HG02763 (cell line): ENCODE data around the gene TMPRSS4.
"Not testable (repeated sequence)": the region's sequence is repeated elsewhere in the genome, so short reads cannot be mapped to it uniquely, and the experiment has no call there.

Experiments used
- ATAC-seq: cut with Tn5 transposase; IDR thresholded peaks from one replicate; pipeline ENCODE4 v1.9.1; 2021; ENCODE audit warnings: mild to moderate bottlenecking, moderate library complexity; ENCODE audit not compliant: unreplicated experiment

The TMPRSS4 gene

DNA sequence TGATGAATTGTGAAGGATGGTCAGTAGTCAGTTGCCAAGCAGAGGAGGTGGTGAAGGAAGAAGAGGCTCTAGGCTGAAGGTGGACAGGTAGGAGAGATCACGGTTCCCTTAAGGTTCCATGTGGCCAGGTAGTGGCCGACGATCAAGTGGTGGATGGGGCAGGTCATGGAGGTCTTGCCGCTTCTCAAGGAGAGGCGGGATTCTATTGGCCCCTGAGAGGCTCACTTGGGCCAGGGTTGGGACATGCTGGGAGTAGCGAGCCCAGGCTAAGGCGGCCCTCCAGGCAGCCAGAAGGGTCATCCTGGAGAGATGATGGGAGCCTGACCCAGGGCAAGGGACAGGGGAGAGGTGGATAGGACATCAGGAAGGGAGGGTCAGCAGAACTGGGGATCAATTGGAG lies 20.9 kb upstream of the TMPRSS4 start:
- ATAC-seq: no peak

DNA sequence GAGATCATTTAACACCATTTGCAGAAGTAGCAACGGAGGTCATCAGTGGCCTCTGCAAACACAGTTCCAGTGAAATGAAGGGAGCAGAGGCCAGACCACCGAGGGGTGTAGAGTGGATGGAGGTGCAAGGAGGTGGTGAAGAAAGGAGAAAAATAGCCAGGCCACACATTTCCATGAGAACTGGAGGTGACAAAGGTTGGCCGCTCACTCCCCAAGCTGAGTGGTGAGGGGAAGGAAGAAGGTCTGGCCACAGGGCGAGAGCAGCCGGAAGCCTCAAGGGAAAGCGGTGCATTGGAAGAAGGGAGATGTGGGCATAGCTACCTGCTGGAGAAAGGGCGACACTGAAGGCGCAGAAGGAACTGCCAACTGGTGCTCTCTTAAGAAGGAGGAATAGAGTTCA lies 20.1 kb upstream of the TMPRSS4 start:
- ATAC-seq: no peak

DNA sequence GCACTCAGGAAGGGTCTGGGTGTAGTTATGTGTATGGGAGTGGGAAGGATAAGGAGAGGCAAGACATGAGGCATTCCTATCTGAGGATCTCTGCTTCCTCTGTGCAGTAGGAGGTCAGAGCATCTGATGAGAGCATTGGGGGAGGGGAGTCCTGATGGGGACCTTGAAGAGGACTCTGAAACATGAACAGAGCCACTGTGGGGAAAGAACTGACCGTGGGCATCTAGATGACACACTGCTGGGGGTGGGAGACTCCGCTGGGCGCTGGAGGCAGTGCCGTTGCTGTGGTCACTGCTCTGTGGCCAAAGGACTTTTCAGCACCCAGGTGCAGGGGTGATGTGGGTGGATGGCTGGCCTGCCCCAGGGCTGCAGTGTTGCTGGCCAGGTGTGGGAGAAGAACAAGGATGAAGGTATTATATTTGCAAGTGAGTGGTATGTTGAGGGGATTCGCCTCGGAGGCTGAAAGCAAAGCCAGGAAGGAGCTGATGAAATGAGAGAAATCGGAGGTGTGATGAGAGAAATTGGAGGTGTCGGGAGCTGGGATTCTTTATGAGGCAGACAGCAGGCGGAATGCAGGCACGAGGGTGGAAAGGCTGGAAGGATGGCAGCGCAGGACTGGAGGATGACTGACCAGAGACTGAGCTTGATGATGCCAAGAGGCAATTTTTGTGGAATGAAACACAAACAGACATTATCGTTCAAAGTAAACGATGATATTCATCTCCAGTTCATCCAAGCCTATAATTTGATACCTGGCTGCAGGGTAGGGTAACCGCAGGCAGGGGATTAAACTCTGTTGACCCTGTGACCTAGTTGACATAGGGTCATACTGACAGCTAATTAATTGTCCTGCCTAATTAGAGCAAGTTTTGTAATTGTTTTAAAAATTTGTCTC lies 19.4 kb upstream of the TMPRSS4 start:
- ATAC-seq: no peak

DNA sequence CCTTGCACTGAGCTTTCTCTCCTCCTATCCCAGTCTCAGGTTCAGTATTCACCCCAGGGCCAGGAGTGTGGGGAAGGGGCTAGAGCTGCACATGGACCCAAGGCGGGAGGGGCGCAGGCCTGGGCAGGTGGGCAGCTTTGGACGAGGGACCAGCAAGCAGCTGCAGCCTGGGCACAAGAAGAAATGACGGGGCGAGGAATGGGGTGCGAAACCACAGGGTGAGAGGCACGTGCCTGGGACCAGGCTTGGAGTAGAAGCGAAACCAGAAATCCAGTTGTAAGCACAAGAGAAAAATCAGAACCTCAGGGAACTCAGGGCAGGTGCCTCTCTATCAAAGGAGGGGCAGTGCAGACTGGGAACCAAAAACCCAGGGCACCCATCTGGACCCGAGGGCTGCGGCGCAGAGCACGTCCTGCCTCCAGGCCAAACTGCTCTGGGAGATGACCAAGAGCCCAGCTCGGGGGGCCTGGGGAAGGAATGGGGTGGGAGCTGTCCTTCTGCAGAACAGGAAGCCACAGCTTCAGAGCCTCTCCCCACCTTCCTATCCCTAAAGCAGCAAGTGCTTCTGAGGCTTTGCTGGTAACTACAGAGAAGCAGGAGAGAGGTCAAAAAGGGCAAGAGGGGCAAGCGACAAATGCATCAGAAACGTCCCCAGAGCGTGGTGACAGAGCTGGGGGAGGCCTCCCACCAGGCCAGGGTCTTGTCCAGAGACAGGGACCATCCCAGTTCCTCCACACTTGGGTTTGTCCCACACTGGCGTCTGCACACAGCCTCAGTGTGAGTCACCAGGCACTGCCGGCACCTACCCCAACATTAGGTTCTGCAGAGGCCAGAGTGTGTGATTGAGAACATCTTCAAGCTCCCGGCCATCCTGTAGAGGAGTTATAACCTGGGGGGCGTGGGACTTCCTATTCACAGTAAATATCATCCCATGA lies 18.3 kb upstream of the TMPRSS4 start:
- ATAC-seq: no peak

DNA sequence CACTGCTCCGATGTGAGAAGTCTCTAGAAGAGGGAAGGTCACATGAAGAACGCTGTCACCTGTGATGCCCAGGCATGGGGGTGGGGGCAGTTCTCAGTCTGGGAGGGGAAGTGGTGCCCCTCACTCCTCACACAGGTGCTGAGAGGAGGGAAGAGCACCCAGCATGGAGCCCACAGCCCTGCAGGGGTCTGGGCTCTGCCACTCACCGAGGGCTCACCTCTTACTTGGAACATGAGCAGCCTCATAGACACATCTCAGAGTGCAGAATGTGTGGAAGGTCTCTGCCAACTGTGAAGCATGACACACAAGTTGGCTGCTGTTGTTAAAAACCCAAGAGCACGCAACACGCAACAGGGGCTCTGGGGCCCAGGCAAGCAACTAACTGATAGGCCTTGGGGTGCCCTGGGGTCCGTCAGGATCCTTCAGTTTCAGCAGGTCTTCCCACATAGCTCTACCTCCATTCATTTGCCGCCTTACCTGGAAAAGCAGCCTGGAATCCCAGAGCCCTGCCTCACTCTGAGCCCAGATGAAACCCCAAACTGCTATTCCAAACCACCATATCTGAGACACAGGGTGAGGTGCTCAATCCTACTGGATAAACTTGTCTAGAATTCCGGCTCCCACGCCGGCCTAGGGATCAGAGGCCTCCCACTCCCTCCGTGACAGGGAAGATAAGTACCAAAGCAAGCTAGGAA lies 17.5 kb upstream of the TMPRSS4 start:
- ATAC-seq: no peak

DNA sequence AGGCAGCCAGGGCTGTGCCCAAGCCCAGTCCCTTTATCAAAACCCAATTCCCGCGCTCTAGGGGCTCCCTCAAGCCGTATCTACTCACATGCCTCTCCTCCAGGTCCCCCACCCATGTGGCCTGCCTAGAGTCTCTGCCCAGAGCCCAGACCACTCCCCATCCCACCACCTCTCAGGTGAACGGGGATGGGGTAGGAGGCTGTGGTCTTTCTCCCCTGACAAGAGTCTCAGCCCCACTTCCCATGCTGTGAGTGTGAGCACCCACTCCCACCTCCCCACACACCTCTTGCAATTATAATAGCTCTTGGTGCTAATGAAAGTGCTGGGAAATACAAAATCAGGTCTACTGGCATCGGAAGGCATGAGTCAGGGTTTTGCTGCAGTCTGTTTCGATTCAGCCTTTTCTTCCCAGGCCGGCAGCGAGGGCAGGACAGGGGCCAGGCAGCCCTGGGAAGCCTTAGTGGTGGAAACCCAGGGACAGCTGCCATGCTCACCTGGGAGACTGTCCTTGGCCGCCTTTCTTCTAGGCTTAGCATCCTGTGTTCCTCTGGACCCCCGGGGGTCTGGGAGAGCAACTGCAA lies 16.7 kb upstream of the TMPRSS4 start:
- ATAC-seq: no peak

DNA sequence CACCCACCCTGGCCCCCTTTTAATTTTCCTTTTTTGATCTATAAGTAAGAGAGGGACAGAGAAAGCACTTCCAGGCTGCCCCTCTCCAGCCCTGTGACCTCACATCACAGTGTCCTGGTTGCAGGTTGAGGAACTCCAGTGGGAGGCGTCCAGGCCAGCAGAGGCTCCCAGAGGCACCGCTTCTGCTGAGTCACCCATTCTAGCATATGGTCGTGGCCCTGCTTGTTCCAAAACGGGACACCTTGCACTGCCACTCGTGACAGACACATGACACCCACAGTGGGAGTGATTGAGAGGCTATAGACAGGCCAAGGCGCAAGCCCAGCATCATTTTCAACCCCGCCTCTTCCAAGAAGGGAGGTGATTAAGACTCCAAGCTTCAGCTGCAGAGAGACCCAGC lies 16.0 kb upstream of the TMPRSS4 start:
- ATAC-seq: no peak

DNA sequence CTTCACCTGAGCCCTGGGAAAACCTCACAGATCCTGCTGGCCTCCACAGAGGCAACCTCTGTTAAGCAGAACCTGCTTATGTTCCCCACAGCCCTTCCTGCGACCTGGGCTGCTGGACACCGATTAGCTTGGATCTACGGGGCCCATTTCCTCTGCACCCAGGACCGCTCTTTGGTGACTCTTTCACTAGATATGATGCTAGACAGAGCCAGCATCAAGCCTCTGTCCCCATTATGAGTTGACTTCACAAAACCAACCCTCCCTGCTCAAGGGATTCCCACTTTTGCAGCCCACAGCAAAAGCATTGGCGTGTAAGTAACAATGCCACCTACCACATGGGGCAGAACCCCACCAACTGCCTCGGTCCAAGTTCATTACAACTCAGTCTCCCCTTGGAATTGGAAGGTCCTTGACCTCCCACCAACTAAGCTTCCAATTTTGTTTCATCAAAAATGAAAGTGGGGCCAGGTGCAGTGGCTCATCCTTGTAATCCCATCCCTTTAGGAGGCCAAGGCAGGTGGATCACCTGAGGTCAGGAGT lies 15.2 kb upstream of the TMPRSS4 start:
- no peak for ATAC-seq

DNA sequence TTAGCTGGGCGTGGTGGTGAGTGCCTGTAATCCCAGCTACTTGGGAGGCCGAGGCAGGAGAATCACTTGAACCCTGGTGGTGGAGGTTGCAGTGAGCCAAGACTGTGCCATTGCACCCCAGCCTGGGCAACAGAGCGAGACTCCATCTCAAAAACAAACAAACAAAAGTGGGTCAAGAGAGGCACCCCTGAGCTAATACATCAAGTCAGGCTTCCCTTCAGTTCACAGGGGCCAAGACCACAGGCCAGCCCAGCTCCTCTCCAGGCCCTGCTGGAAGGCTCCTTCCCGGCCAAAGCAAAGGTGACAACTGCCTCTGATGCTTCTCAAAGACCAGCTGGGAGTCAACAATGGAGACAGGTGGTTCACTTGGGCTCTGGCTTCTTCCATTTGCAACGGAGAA lies 14.7 kb upstream of the TMPRSS4 start:
- ATAC-seq: not testable (repeated sequence)

DNA sequence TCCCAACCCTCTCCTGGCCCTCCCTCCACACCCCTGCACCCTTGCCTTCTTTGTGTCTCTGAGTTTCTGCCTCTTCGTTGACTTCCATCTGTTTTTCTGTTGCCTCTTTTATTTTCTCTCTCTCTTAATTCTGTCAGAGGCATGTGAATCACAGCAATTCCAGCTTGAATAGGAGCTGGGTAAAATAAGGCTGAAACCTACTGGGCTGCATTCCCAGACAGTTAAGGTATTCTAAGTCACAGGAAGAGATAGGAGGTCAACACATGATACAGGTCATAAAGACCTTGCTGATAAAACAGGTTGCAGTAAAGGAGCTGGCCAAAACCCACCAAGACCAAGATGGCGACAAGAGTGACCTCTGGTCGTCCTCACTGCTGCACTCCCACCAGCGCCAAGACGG lies 14.2 kb upstream of the TMPRSS4 start:
- ATAC-seq: not testable (repeated sequence)

DNA sequence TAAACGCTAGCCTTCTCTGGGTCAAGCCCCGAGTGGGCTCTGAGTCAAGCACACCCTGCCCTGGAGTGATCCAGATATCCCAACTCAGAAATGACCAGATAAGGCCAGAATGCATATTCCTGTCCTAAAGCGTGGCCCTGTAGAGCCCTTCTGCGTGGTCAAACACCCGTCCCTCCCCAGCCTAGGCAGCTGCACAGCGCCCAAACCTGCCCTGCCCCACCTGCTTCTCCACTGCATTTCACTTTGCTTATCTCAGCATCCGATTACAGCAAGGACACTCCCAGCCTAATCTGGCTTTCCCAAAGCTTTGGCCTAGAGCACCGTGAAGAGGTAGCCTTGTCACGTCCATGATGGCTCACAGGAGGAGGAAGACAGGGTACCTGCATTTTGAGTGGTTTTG lies 11.9 kb upstream of the TMPRSS4 start:
- no peak for ATAC-seq

DNA sequence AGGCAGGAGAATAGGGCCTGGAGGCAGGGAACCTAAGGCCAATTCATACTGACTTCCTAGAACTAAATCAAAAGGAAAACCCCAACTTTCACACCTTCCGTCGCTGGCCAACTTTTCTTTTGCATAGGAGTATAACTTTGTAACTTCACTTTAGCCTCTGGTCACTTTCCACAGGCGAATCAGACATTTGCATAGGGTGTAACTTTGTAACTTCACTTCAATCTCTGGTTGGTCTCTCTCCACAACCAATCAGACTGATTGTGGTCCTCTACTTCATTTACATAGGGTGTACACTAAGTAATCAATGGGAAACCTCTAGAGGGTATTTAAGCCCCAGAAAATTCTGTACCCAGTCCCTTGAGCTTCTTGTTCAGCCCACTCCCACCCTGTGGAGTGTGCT lies 11.5 kb upstream of the TMPRSS4 start:
- ATAC-seq: no peak

DNA sequence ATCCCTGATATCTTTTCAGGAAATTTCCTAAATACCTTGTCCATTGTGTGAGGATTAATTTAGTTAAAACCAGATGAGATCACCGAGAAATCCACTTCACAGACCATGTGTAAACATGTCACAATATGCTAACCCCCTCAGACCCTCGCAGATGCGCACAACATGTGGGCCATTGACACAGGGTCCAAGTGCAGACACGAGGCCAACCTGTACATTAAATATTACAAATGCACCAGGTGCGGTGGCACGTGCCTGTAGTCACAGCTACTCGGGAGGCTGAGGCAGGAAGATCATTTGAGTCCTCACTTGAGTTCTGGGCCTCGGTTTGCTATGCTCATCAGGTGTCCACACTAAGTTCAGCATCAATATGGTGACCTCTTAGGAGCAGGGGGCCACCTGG lies 9.9 kb upstream of the TMPRSS4 start:
- no peak for ATAC-seq

DNA sequence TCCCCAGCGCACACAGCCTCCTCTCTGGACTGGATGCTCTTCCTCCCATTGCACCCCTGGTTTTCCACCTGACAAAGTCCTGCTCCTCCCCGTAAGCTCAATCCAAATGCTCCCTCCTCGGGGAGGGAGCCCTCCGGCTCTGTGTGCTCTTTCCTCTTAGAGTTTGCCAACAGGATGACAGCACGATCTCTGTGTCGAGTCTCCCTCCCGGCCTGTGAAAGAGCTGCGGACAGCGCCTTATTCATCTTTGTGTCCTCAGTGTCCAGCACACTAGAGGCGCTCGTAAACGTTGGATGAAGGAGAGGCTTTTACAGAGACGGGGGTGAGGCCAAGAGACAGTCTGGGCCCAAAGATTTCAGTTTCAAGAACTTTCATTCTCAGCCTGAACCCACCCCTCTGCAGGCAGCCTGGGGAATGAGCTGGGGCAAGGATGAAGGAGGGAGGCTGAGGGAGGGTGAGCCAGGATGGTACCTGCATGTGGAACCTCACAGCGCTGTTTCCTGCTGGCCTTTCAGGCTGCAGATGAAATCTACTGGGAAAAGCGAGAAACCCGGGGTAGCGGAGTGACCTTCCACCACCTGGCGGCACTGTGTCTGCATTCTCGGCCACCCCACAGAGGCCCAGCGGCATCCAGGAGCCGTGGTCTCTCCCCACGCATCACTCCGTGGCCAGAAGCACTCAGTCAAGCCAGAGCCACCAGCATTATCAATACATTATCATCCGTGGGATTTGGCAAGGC lies 8.5 kb upstream of the TMPRSS4 start:
- no peak for ATAC-seq

DNA sequence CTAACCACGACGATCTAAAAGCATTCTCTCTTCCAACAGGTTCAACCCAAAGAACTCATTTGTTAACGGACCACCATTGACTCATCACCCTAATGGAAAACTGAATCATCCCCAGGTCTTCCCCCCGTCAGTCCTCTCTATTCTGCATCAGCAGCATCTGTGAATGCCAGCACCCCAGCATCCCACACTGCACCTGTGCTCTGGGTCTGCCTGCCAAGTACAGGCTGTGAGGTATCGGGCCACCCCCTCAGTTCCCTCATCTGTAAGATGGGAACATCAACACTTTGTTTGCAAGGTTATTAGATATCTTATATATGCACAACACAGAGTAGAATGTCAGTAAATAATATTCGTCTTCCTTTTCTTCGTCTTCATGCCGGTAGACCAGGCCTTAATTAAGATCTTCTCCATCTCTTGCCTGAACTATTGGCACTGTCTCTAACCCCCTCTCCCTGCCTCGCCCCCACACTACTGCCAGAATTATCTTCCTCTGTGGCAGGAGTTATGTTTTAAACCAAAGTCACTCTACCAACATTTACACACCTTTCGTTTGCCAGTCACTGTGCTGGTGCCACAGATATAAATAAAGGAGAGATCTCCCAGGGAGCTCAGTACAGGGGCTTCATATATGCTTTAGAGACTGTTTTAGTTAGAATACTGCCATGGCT lies 7.8 kb upstream of the TMPRSS4 start:
- ATAC-seq: no peak

DNA sequence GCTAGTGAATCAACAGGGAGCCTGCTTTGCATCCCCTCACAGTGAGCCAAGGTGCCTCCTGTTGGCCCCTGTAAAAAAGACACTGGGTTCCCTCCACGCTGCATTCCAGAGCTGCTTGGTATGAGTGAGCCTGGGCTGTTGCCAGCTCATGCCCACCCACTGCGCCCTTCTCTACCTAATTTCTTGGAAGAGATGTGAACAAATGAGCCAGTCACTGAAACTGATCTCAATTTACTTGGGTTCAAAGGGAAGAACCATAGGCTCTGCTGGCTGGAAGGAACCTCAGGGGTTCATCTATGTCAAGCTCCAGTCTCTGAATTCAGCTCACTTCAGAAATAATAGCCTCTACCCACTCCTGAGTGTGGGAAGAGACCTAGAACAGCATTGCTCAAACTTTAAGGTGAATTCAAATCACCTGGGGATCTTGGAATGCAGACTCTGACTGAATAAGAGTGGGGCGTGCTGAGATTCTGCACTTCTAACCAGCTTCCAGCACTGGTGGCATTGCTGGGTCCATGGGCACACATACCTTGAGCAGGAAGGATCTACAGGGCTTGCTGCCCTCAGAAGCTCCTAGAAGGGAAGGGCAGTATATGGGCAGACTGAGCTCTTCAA lies 5.4 kb upstream of the TMPRSS4 start:
- ATAC-seq: no peak

DNA sequence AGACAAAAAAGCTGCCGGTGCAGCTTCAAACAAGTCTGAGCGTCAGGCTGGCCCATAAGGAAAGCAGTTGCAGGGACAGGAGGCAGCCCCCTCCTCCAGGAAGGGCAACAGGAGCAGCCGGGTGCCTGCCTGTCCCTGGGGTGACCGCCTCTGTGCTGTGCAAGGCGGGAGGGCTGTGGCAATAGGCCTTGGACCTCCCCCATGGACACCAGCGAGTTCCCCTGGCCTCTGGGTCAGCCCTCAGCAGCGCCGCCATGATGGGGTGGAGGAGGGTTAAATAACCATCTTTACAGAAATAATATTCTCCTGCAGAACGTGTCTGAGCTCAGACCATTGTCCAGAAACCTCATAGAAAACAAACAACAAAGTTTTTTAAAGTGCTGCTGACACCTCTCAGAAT lies 3.3 kb upstream of the TMPRSS4 start:
- ATAC-seq: no peak

DNA sequence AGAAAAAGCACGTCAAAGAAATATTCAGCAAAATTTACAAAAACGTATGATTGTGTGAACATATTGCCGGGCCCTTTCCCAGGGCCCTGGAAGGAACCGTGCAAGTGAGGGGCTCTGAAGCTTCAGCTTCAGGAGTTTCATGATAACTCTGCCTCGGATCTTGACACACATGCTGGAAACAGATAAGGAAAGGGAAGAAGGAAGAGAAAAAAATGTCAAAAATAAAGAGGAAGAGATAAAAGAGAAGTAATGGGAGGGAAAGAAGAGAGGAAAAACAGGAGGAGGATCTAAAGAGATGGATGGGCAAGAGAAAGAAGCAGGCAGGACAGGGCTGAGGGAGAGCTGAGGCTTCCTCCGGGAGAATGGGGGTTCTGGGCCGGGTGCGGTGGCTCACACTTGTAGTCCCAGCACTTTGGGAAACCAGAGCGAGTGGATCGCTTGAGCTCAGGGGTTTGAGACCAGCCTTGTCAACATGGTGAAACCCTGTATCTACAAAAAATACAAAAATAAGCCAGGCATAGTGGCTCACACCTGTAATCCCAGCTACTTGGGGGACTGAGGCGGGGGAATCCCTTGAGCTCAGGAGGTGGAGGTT lies 2.7 kb upstream of the TMPRSS4 start:
- no peak for ATAC-seq

DNA sequence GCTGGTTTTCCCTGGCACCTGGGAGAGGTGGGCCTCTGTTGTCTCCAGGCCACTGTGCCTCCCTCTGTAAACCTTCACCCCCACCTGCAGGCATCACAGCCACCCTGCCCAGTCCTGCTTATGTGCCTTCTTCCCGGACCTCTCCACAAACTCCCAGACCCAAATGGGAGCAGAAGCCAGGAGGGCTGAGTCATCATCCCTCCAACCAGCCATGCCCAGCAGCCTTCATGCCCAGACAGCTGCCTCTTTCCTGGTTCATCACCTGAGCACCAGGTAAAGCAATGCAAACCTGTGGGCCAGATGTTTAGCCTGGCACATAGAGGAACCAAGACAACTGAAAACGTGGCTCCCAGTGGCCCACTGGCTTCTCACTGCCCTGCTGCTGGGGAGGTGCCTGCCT lies 2.1 kb upstream of the TMPRSS4 start:
- ATAC-seq: no peak
